Suprapubic skin (tissue), 4 donors: Measurements from ENCODE around the gene ERO1A. TPM values are rescaled to one million over a fixed set of nuclear protein-coding genes. Genes with fewer than 3 reads are reported as not detected.

ENCODE experiments used
- DNase-seq, 2 donors: peaks; one replicate each; pipeline ENCODE4 v3.0.0-alpha.2; 2019; ENCODE audit warnings: low spot score in 2 of 2
- H3K27ac ChIP-seq: fragments of 200-600 bp; sonication (generic); one replicate; pipeline ENCODE4 v1.5.1; 2019
- H3K27me3 ChIP-seq: fragments of 200-600 bp; sonication (generic); one replicate; pipeline ENCODE4 v1.5.1; 2019
- H3K36me3 ChIP-seq: fragments of 200-600 bp; sonication (generic); one replicate; pipeline ENCODE4 v1.5.1; 2019
- H3K4me1 ChIP-seq: fragments of 200-600 bp; sonication (generic); one replicate; pipeline ENCODE4 v1.5.1; 2019
- H3K4me3 ChIP-seq: fragments of 200-600 bp; sonication (generic); one replicate; pipeline ENCODE4 v1.5.1; 2019; ENCODE audit warnings: mild to moderate bottlenecking
- H3K9me3 ChIP-seq: fragments of 200-600 bp; sonication (generic); one replicate; pipeline ENCODE4 v1.5.1; 2019
- EP300 ChIP-seq: sonication (generic); formaldehyde crosslinking; IDR thresholded peaks from one replicate; pipeline ENCODE4 v1.6.1; 2017; ENCODE audit warnings: antibody characterized with exemption
- POLR2A ChIP-seq, 2 donors: fragments of 450-650 bp; IDR thresholded peaks; one replicate each; pipeline ENCODE4 v1.6.1; 2017; ENCODE audit warnings: antibody characterized with exemption in 2 of 2, mild to moderate bottlenecking in 2 of 2, moderate library complexity in 2 of 2
- POLR2AphosphoS5 ChIP-seq, 3 donors: sonication (generic); formaldehyde crosslinking; IDR thresholded peaks; one replicate each; pipeline ENCODE4 v1.6.1; 2017; ENCODE audit warnings: antibody characterized with exemption in 3 of 3
- WGBS: methylation state at CpG from one replicate; pipeline ENCODE4 v1.1.5; 2018; 5-methylcytosine and 5-hydroxymethylcytosine counted together
- total RNA-seq, 4 donors: library from RNA; depleted of rRNA; stranded (reverse); fragments of >200 nt; gene quantifications; one replicate each; pipeline ENCODE4 v1.1.0, GENCODE V29; 2016
- TF ChIP-seq, protein P1 (sequence below), 2 donors: fragments of 200-600 bp in 1 of 2; fragments of 450-650 bp in 1 of 2; sonication (generic) in 1 of 2; IDR thresholded peaks; one replicate each; pipeline ENCODE4 v1.5.1; 2016 to 2019; ENCODE audit warnings: antibody characterized with exemption in 2 of 2, mild to moderate bottlenecking in 1 of 2, moderate library complexity in 1 of 2

ERO1A gene
- total RNA-seq, 4 donors from 2014 or later = 21.7 to 36.0 (median 29.7) TPM

- no peak for DNase-seq
- Histone ChIP-seq H3K9me3 (no peaks in the 10 kb centered on the region), H3K27ac (peak overlapping the region; percentile 98), H3K4me3 (peak overlapping the region; percentile 98), H3K27me3 (no peaks in the 10 kb centered on the region), H3K36me3 (no peaks in the 10 kb centered on the region), H3K4me1 (peaks cover 40% of the 10 kb centered on the region)
- WGBS = under 1% methylated on average over 20 of the region's 46 CpGs
- no peak for TF ChIP-seq EP300
- TF ChIP-seq POLR2AphosphoS5 (IDR thresholded peaks at IDR 0.05) = peak in 1 of 3 donors; percentile 6
- TF ChIP-seq, protein P1, sequence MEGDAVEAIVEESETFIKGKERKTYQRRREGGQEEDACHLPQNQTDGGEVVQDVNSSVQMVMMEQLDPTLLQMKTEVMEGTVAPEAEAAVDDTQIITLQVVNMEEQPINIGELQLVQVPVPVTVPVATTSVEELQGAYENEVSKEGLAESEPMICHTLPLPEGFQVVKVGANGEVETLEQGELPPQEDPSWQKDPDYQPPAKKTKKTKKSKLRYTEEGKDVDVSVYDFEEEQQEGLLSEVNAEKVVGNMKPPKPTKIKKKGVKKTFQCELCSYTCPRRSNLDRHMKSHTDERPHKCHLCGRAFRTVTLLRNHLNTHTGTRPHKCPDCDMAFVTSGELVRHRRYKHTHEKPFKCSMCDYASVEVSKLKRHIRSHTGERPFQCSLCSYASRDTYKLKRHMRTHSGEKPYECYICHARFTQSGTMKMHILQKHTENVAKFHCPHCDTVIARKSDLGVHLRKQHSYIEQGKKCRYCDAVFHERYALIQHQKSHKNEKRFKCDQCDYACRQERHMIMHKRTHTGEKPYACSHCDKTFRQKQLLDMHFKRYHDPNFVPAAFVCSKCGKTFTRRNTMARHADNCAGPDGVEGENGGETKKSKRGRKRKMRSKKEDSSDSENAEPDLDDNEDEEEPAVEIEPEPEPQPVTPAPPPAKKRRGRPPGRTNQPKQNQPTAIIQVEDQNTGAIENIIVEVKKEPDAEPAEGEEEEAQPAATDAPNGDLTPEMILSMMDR (IDR thresholded peaks at IDR 0.05) = no peak
Observed at GRCh38 chr14:52694761-52695480, 437 bp downstream of the ERO1A start.

DNA sequence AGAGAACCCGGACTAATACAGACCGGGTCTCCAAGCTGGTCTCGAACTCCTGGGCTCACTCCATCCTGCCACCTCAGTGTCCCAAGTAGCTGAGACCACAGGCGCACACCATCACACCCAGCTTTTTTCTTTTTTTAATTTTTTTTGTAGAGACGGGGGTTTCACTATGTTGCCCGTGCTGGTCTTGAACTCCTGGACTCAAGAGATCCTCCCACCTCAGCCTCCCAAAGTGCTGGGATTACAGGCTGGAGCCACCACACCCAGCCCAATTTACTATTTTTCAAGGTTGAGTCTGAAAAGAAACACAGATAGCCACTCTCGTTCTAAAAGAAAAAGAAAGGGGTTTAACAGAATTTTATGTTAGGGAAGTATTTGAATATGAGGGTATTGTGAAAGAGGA is 1.8 kb downstream of the ERO1A start:
- TF ChIP-seq EP300 (no peak), POLR2A (IDR thresholded peaks at IDR 0.05) (no peak), POLR2AphosphoS5 (IDR thresholded peaks at IDR 0.05) (no peak)
- TF ChIP-seq, protein P1 (IDR thresholded peaks at IDR 0.05) = no peak
- Histone ChIP-seq H3K4me3 (no peak overlapping the region), H3K27me3 (no peaks in the 10 kb centered on the region), H3K4me1 (peaks cover 40% of the 10 kb centered on the region), H3K36me3 (no peaks in the 10 kb centered on the region), H3K27ac (no peak overlapping the region), H3K9me3 (no peaks in the 10 kb centered on the region)
- no peak for DNase-seq
- WGBS = 93% methylated on average over 7 of the region's 7 CpGs

GRCh38 chr14:52693036-52693435 is 2.3 kb downstream of the ERO1A start:
- Histone ChIP-seq H3K36me3 (no peaks in the 10 kb centered on the region), H3K4me3 (no peak overlapping the region), H3K9me3 (no peaks in the 10 kb centered on the region), H3K27me3 (no peaks in the 10 kb centered on the region), H3K27ac (no peak overlapping the region), H3K4me1 (peaks cover 40% of the 10 kb centered on the region)
- no peak for DNase-seq
- TF ChIP-seq, protein P1 (IDR thresholded peaks at IDR 0.05) = no peak
- TF ChIP-seq EP300 = no peak
- TF ChIP-seq POLR2AphosphoS5 (IDR thresholded peaks at IDR 0.05) = no peak
- TF ChIP-seq POLR2A (IDR thresholded peaks at IDR 0.05) = no peak
- WGBS = 65% methylated on average over 3 of the region's 3 CpGs

GRCh38 chr14:52692248-52692962 is 3.0 kb downstream of the ERO1A start:
- H3K27ac ChIP-seq = no peak overlapping the region
- no peak for DNase-seq
- peaks cover 40% of the 10 kb centered on the region for H3K4me1 ChIP-seq
- no peaks in the 10 kb centered on the region for H3K27me3 ChIP-seq
- no peak overlapping the region for H3K4me3 ChIP-seq
- H3K36me3 ChIP-seq = no peaks in the 10 kb centered on the region
- no peaks in the 10 kb centered on the region for H3K9me3 ChIP-seq
- TF ChIP-seq POLR2AphosphoS5 (IDR thresholded peaks at IDR 0.05) (no peak), EP300 (no peak), POLR2A (IDR thresholded peaks at IDR 0.05) (no peak)
- TF ChIP-seq, protein P1 (IDR thresholded peaks at IDR 0.05) = no peak
- WGBS = 56% methylated on average over 5 of the region's 5 CpGs

- Histone ChIP-seq H3K4me3 (no peak overlapping the region), H3K27ac (no peak overlapping the region)
- TF ChIP-seq, protein P1 (IDR thresholded peaks at IDR 0.05) = no peak
- no peak for TF ChIP-seq EP300
- no peak for TF ChIP-seq POLR2AphosphoS5 (IDR thresholded peaks at IDR 0.05)
- no peak for TF ChIP-seq POLR2A (IDR thresholded peaks at IDR 0.05)
Observed at GRCh38 chr14:52690983-52691760, 4.2 kb downstream of the ERO1A start.

More at GRCh38 chr14:52690983-52691760, 4.2 kb downstream of the ERO1A start:
- no peaks in the 10 kb centered on the region for H3K9me3 ChIP-seq
- H3K36me3 ChIP-seq = no peaks in the 10 kb centered on the region
- no peak for DNase-seq
- WGBS = 82% methylated on average over 7 of the region's 7 CpGs
- no peaks in the 10 kb centered on the region for H3K27me3 ChIP-seq
- H3K4me1 ChIP-seq = peaks cover 43% of the 10 kb centered on the region
